NB4 (cell line): Measurements from ENCODE around the gene TMA16.

Source experiments
- CTCF ChIP-seq: IDR thresholded peaks from one replicate; pipeline ENCODE4 v1.5.1; 2012; ENCODE audit warnings: low read depth, low read length
- POLR2A ChIP-seq: IDR thresholded peaks from 2 replicates; pipeline ENCODE4 v1.6.1; 2011; ENCODE audit warnings: mild to moderate bottlenecking; ENCODE audit not compliant: insufficient read length; ENCODE audit errors: extremely low read depth

GRCh38 chr4:163515198-163515597 is 20.7 kb downstream of the TMA16 start:
- TF ChIP-seq POLR2A (no peak), CTCF (no peak)
